H1 (cell line): ENCODE measurements around the gene RPP30. TPM values are rescaled to one million over a fixed set of nuclear protein-coding genes. Genes with fewer than 3 reads are reported as not detected.

ENCODE experiments used
- CTCF ChIA-PET: fragments of 300-600 bp; sonication (Branson Sonifier 250); formaldehyde crosslinking; loops from one replicate; lab custom pipeline; 2021; ENCODE audit not compliant: partially characterized antibody; lab: Charles Lee
- POLR2A ChIA-PET: fragments of 300-600 bp; sonication (Branson Sonifier 250); formaldehyde crosslinking; loops from one replicate; lab custom pipeline; 2021; ENCODE audit warnings: inconsistent platforms; ENCODE audit not compliant: partially characterized antibody; lab: Charles Lee
- DNase-seq, 2 experiments: peaks; one replicate each; pipeline versions ENCODE4 v3.0.0 to v3.0.0-alpha.2; 2010 to 2022; ENCODE audit warnings: low spot score in 2 of 2, low read depth in 1 of 2, mixed read lengths in 1 of 2
- FAIRE-seq: peaks from 2 replicates; lab custom pipeline; 2011; peaks lifted over from hg19 to GRCh38; lab: Jason Lieb, UNC
- H2AFZ ChIP-seq: 2 replicates; pipeline ENCODE4 v1.8.1; 2012; ENCODE audit warnings: low read length, inconsistent platforms
- H2AK5ac ChIP-seq: 2 replicates; pipeline ENCODE4 v1.6.1; 2013; ENCODE audit warnings: low read depth, low read length
- H2BK120ac ChIP-seq: replicated peaks from 2 replicates; pipeline ENCODE3; 2013; ENCODE audit warnings: low read depth, low read length, inconsistent platforms
- H2BK12ac ChIP-seq: 2 replicates; pipeline ENCODE4 v1.6.1; 2013; ENCODE audit warnings: low read depth, low read length
- H2BK15ac ChIP-seq: 2 replicates; pipeline ENCODE4 v1.6.1; 2013; ENCODE audit warnings: low read length
- H2BK20ac ChIP-seq: 2 replicates; pipeline ENCODE4 v1.6.1; 2013; ENCODE audit warnings: low read length
- H2BK5ac ChIP-seq: 2 replicates; pipeline ENCODE4 v1.6.1; 2013; ENCODE audit warnings: low read depth, low read length
- H3K14ac ChIP-seq: 2 replicates; pipeline ENCODE4 v1.6.1; 2013; ENCODE audit warnings: inconsistent platforms; ENCODE audit not compliant: insufficient read length
- H3K18ac ChIP-seq: 2 replicates; pipeline ENCODE4 v1.6.1; 2013; ENCODE audit warnings: low read length; ENCODE audit errors: extremely low read depth
- H3K23ac ChIP-seq: 2 replicates; pipeline ENCODE4 v1.6.1; 2013; ENCODE audit warnings: inconsistent platforms; ENCODE audit not compliant: insufficient read length
- H3K23me2 ChIP-seq: 2 replicates; pipeline ENCODE4 v1.6.1; 2013; ENCODE audit warnings: low read depth, low read length
- H3K27ac ChIP-seq: 2 replicates; pipeline ENCODE4 v1.6.1; 2011; ENCODE audit warnings: low read depth, low read length, inconsistent platforms
- H3K27me3 ChIP-seq, 4 experiments: replicated peaks in 1 of 4; 1 replicate in 1 of 4; 2 replicates in 3 of 4; pipeline versions ENCODE4 v1.6.1 to v1.8.1; 2011 to 2013; ENCODE audit warnings: low read length in 3 of 4, mild to moderate bottlenecking in 3 of 4, inconsistent platforms in 2 of 4, mixed read lengths in 2 of 4, moderate library complexity in 1 of 4; ENCODE audit not compliant: control insufficient read depth in 3 of 4, insufficient read depth in 3 of 4; ENCODE audit errors: extremely low read depth in 1 of 4
- H3K36me3 ChIP-seq, 4 experiments: 2 replicates each; pipeline versions ENCODE4 v1.6.1 to v1.8.1; 2011 to 2013; ENCODE audit warnings: mild to moderate bottlenecking in 4 of 4, low read length in 3 of 4, moderate library complexity in 2 of 4, control low read depth in 1 of 4, inconsistent platforms in 1 of 4; ENCODE audit not compliant: insufficient read depth in 4 of 4, control insufficient read depth in 2 of 4
- H3K4ac ChIP-seq: replicated peaks from 2 replicates; pipeline ENCODE3; 2013; ENCODE audit warnings: low read length, low read depth, mixed read lengths, inconsistent platforms; ENCODE audit not compliant: insufficient read length
- H3K4me1 ChIP-seq, 4 experiments: replicated peaks in 1 of 4; 1 replicate in 1 of 4; 2 replicates in 3 of 4; pipeline versions ENCODE4 v1.6.1 to v1.8.1; 2011 to 2013; ENCODE audit warnings: low read length in 3 of 4, inconsistent platforms in 2 of 4, mixed read lengths in 1 of 4; ENCODE audit not compliant: insufficient read depth in 4 of 4, control insufficient read depth in 3 of 4
- H3K4me2 ChIP-seq, 2 experiments: 2 replicates each; pipeline versions ENCODE4 v1.6.1 to v1.8.1; 2011 to 2013; ENCODE audit warnings: low read depth in 2 of 2, low read length in 2 of 2, control low read depth in 1 of 2, inconsistent platforms in 1 of 2, mild to moderate bottlenecking in 1 of 2; ENCODE audit not compliant: insufficient read depth in 1 of 2
- H3K4me3 ChIP-seq, 4 experiments: fragments of 200-600, 300-600 bp in 1 of 4; sonication (generic), shearing (Covaris generic), sonication (Bioruptor Twin) in 1 of 4; 2 replicates each; pipeline versions ENCODE4 v1.5.1 to v1.8.1; 2011 to 2016; ENCODE audit warnings: low read length in 4 of 4, low read depth in 3 of 4, control low read depth in 2 of 4, inconsistent platforms in 2 of 4, mild to moderate bottlenecking in 2 of 4, mixed read lengths in 1 of 4, moderate library complexity in 1 of 4; ENCODE audit not compliant: insufficient read depth in 2 of 4; ENCODE audit errors: extremely low read depth in 1 of 4
- H3K56ac ChIP-seq: replicated peaks from 2 replicates; pipeline ENCODE3; 2013; ENCODE audit warnings: low read depth, mild to moderate bottlenecking, mixed read lengths, low read length, inconsistent platforms; ENCODE audit not compliant: insufficient read length
- H3K79me1 ChIP-seq: 2 replicates; pipeline ENCODE4 v1.6.1; 2013; ENCODE audit warnings: low read depth, low read length, control low read depth
- H3K79me2 ChIP-seq, 2 experiments: 2 replicates each; pipeline versions ENCODE4 v1.6.1 to v1.8.1; 2012 to 2013; ENCODE audit warnings: low read length in 2 of 2, mild to moderate bottlenecking in 2 of 2, inconsistent platforms in 1 of 2; ENCODE audit not compliant: insufficient read depth in 2 of 2, control insufficient read depth in 1 of 2
- H3K9ac ChIP-seq, 4 experiments: replicated peaks in 1 of 4; 1 replicate in 1 of 4; 2 replicates in 3 of 4; pipeline versions ENCODE4 v1.6.1 to v1.8.1; 2011 to 2013; ENCODE audit warnings: low read depth in 3 of 4, low read length in 3 of 4, control low read depth in 2 of 4, mild to moderate bottlenecking in 2 of 4, moderate library complexity in 2 of 4, inconsistent platforms in 1 of 4; ENCODE audit errors: extremely low read depth in 1 of 4
- H3K9me3 ChIP-seq, 2 experiments: 2 replicates each; pipeline versions ENCODE4 v1.6.1 to v1.8.1; 2012 to 2013; ENCODE audit warnings: mild to moderate bottlenecking in 2 of 2, moderate library complexity in 2 of 2, control low read depth in 1 of 2, inconsistent platforms in 1 of 2, low read depth in 1 of 2, low read length in 1 of 2, mixed read lengths in 1 of 2; ENCODE audit not compliant: insufficient read depth in 2 of 2
- H4K20me1 ChIP-seq, 2 experiments: replicated peaks in 1 of 2; 2 replicates each; pipeline versions ENCODE3 to v1.8.1; 2011 to 2013; ENCODE audit warnings: inconsistent platforms in 2 of 2, low read length in 2 of 2, mild to moderate bottlenecking in 1 of 2; ENCODE audit not compliant: insufficient read depth in 2 of 2, control insufficient read depth in 1 of 2
- H4K5ac ChIP-seq: 2 replicates; pipeline ENCODE4 v1.6.1; 2013; ENCODE audit warnings: low read length, low read depth, mixed read lengths, inconsistent platforms; ENCODE audit not compliant: insufficient read length
- H4K8ac ChIP-seq: 2 replicates; pipeline ENCODE4 v1.8.0; 2013; ENCODE audit warnings: mild to moderate bottlenecking, moderate library complexity, low read length, inconsistent platforms; ENCODE audit not compliant: insufficient read depth; ENCODE audit errors: extremely low read depth
- H4K91ac ChIP-seq: replicated peaks from 2 replicates; pipeline ENCODE3; 2013; ENCODE audit warnings: low read length, mixed read lengths, inconsistent platforms; ENCODE audit not compliant: insufficient read length
- BCL11A ChIP-seq, 2 experiments: IDR thresholded peaks; one replicate each; pipeline ENCODE4 v1.6.1; 2011; ENCODE audit warnings: low read depth in 2 of 2, low read length in 2 of 2, mild to moderate bottlenecking in 2 of 2
- SRF ChIP-seq: IDR thresholded peaks from 2 replicates; pipeline ENCODE4 v1.6.1; 2011; ENCODE audit warnings: mild to moderate bottlenecking, low read depth, low read length, moderate library complexity
- TBP ChIP-seq: IDR thresholded peaks from 2 replicates; pipeline ENCODE4 v1.6.1; 2011; ENCODE audit warnings: low read depth, low read length, improper control_type of control experiment
- WGBS, 2 experiments: shearing (Covaris generic) in 1 of 2; methylation state at CpG; one replicate each; pipeline versions ENCODE4 v1.1.6 to v1.1.7; 2013 to 2015; ENCODE audit warnings: low lambda C conversion rate in 2 of 2, mixed read lengths in 2 of 2, inconsistent platforms in 1 of 2, low coverage in 1 of 2, missing lambda C conversion rate in 1 of 2; ENCODE audit not compliant: insufficient replicate concordance in 2 of 2, insufficient coverage in 1 of 2, insufficient read length in 1 of 2; ENCODE audit errors: extremely low coverage in 1 of 2, missing lambda C conversion rate in 1 of 2; 5-methylcytosine and 5-hydroxymethylcytosine counted together
- polyA plus RNA-seq, 7 experiments: library from polyadenylated mRNA; depleted of rRNA in 3 of 7; stranded (reverse) in 5 of 7; unstranded in 2 of 7; fragments of >200 nt in 5 of 7; fragments of 200-250 nt in 2 of 7; gene quantifications; 1 replicate in 5 of 7; 2 replicates in 1 of 7; 4 replicates in 1 of 7; pipeline versions ENCODE4 v1.2.1 to v1.2.3, GENCODE V29; 2011 to 2013; ENCODE audit warnings: missing spikeins in 2 of 7, mixed read lengths in 2 of 7
- total RNA-seq: library from RNA; stranded (reverse); fragmentation: NEBNext Ultra II Directional; extraction: Animal tissue kit (Norgen Biotek cat#: 25700); gene quantifications from 2 replicates; pipeline ENCODE4 v1.2.1, GENCODE V29; 2021

Gene RPP30
- total and polyA plus RNA-seq, 2 of the 8 experiments (the other 6 are each of a cell fraction or from before 2014, with no cell fraction given): 38.9 to 79.7 TPM

DNA sequence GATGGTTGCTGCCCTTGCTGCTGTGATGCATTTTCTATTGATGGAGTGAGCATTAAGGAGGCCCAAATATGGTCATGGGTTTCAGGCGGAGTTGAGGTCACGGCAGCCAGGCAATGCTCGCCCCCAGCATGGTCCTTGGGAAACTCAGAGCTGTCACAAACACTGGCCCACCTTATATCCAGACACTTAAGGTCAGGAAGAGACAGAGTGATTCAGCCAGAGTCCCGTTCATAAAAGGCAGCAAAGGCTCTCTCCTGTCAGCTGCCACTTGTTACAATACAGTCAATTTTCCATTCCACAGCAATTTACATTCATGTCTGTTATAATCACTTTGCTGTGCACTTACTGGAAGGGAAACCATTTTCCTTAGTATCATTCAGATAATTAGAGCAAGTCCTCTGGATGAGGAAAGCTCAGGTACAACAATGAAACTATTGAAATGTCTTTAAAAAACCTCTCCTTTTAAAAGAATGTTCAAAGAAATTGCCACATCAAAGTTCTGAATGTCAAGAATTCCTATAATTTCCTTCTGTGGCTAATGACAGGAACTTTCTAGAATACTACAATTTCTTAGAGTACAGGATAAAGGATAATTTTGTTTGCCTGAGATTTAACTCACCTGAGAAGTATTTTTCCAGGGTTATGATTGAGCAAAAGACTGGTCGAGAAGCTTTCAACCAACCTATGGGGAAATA is 64.0 kb downstream of the RPP30 start:
- Histone ChIP-seq H3K36me3 (no peaks in the 10 kb centered on the region), H3K27ac (no peak overlapping the region), H3K27me3 (peaks cover 34 to 86% (median 70%) of the 10 kb centered on the region in 4 experiments), H3K14ac (no peak overlapping the region), H3K4me1 (peaks cover 2 to 8% (median 5%) of the 10 kb centered on the region in 4 experiments; a peak in 5 of 7 replicates), H3K9ac (no peak overlapping the region), H2BK5ac (no peak overlapping the region), H3K9me3 (no peaks in the 10 kb centered on the region), H3K23me2 (no peaks in the 10 kb centered on the region), H2BK15ac (no peak overlapping the region), H3K79me2 (no peaks in the 10 kb centered on the region), H3K18ac (no peak overlapping the region), H4K20me1 (peaks cover 0 to 2% of the 10 kb centered on the region in 2 experiments), H3K23ac (no peak overlapping the region), H4K91ac (no peak overlapping the region), H2AFZ (no peak overlapping the region), H2BK120ac (no peak overlapping the region), H3K79me1 (no peaks in the 10 kb centered on the region), H2BK12ac (no peak overlapping the region; the same call in 1 of the 2 replicates), H2BK20ac (no peak overlapping the region), H3K4me2 (no peak overlapping the region), H4K8ac (no peak overlapping the region), H3K4ac (no peak overlapping the region), H3K4me3 (no peak overlapping the region), H2AK5ac (no peak overlapping the region), H4K5ac (no peak overlapping the region), H3K56ac (no peak overlapping the region)
- 74% methylated on average over 5 of the region's 5 CpGs; no CpG with 5 or more reads in 1 of the 2 experiments for WGBS, 2 experiments
- ChIA-PET CTCF (interaction anchor here (1.4 to 2.4 kb wide), 2 partner anchors 24 to 32 kb away, joined by 5 to 8 read pairs; no protein-coding TSS in a partner anchor), POLR2A (no interaction called here)
- DNase-seq (no peak), FAIRE-seq (no peak)
- no peak for TF ChIP-seq TBP
- TF ChIP-seq BCL11A (IDR thresholded peaks at IDR 0.05; ENCODE audit: low read depth in 2 of 2, low read length in 2 of 2): no peak
- TF ChIP-seq SRF: peak; percentile 88
